ENCODE measurements around the gene UROD.
"Not testable (repeated sequence)": the region's sequence is repeated elsewhere in the genome, so short reads cannot be mapped to it uniquely, and the experiment has no call there.

The UROD gene

DNA sequence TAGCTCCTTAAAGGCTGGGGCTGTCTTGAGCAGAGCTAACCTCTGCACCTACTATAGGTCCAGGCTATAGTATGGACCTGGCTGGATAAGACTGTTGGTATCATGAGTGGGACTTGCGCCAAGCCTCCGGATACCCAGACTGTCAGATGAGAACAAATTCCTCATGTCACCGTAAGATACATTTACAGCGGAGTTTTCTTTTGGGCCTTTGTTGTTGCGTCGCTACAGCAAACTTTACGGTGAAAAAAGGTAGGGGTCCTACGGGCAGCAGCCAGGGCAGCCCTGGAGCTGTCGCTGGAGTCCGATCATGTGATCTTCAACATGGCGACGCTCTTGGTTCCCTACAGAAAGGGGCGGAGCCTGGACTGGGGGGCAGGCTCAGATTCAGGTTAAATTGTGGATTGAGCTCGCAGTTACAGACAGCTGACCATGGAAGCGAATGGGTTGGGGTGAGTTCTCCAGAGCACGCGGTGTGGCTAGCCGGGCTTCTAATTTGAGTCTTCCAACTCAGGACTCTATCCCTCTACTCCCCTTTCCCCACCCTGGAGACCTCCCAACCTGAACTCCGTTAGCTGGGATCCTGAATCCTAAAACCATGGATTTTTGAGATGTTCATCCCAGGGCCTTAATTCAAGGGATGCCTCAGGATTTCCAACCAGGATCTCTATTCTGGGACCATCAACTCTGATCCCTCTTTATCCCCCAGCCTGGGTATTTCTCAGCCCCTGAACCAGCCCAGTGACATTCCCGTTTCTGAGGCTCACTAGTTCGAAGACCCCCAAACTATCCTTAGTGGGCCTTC lies at the start of gene UROD:
TSS of gene UROD (plus strand) at position 418 of the 802 bp plus-strand sequence. CDS start at position 430, 12 bp downstream.
- DNase-seq (ENCODE audit: low read depth in 4 of 4, low spot score in 1 of 4): peak; percentile 57 to 93 (median 73)

DNA sequence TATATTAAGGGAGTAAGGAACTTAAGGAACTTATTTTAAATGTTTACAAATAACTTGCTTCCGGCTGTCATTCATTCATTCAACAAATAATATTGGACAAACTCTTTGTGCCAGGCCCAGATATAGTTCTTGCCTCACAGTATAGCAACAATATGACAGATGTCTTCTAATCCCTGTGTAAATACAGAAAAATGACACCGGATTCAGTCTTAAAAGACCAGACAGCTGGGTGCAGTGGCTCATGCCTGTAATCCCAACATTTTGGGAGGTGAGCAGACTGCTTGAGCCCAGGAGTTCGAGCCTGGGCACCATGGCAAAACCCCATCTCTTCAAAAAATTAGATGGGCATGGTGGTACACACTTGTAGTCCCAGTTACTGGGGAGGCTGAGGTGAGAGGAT lies 49.3 kb upstream of the UROD start:
- DNase-seq (ENCODE audit: low read depth in 4 of 4, low spot score in 1 of 4): no peak

DNA sequence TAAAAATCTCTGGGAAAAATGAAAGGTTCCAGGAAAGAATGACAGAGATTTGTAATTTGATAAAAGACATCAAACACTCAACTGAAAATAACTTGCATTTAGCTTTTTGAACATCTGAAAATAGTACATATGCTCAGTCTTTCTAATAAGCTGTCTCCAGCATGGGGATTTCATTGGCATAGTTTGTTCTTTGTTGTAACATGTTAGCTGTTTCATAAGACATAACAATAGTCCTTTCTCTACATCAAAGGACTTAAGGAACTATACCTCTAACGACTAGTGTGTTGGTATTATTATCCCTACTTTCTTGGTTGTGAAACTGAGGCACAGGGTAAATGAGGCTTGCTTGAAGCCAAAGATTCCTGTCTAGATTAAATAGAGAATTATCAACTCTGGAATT lies 47.7 kb upstream of the UROD start:
- DNase-seq (ENCODE audit: low read depth in 4 of 4, low spot score in 1 of 4): no peak

DNA sequence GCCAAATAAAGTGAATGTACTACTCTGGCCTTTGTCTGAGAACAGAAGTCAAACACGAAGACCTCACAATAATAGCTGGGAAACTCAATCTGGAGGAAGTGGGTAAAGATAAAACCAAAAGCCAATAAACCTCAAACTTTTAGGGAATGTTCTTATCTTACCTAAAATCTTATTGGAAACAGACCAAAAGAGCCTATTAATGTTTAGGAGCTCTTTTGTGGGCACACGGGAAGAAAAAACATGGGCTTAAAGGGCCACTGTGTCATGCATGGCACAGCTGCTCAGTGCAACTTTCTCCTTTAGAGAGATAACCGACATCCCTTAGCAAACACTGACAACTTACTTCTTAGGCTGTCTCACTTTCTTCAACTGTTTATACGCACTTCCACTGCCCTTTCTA lies 41.7 kb upstream of the UROD start:
- DNase-seq (ENCODE audit: low read depth in 4 of 4, low spot score in 1 of 4): no peak

DNA sequence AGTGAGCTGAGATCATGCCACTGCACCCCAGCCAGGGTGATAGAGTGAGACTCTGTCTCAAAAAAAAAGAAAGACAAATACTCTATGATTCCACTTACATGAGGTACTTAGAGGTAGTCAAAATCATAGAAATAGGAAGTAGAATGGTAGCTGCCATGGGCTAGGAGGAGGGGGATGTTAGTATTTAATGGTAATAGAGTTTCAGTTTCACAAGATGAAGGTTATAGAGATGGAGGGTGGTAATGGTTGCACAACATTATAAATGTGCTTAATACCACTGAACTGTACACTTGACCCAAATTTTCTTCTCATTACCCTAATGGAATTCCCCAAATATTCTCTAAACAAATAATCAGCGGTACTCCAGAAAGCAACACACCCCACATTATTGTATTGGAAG lies 38.4 kb upstream of the UROD start:
- DNase-seq (ENCODE audit: low read depth in 4 of 4, low spot score in 1 of 4): no peak

DNA sequence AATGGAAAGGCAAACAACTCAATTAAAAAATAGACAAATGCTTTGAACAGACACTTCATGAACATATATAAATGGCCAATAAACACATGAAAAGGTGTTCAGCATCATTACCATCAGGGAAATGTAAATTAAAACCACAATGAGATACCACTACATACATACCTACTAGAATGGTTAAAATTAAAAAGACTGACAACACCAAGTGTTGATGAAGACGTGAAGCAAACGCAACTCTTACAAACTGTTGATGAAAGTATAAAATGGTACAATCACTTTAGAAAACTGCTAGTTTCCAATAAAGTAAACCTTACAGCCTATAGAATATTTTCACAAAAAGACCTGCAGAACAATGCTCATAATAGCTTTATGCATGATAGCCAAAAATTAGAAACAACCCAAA lies 35.8 kb upstream of the UROD start:
- DNase-seq (ENCODE audit: low read depth in 4 of 4, low spot score in 1 of 4): no peak

DNA sequence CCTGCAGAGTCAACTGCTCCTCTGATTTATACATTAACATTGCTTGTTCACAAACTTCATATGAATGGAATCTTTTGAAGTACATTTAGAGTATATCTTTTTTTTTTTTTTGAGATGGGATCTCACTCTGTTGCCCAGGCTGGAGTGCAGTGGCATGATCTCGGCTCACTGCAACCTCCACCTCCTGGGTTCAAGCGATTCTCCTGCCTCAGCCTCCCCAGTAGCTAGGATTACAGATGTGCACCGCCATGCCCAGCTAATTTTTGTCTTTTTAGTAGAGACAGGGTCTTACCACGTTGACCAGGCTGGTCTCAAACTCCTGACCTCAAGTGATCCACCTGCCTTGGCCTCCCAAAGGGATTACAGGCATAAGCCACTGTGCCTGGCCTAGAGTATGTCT lies 34.7 kb upstream of the UROD start:
- DNase-seq (ENCODE audit: low read depth in 4 of 4, low spot score in 1 of 4): not testable (repeated sequence)

DNA sequence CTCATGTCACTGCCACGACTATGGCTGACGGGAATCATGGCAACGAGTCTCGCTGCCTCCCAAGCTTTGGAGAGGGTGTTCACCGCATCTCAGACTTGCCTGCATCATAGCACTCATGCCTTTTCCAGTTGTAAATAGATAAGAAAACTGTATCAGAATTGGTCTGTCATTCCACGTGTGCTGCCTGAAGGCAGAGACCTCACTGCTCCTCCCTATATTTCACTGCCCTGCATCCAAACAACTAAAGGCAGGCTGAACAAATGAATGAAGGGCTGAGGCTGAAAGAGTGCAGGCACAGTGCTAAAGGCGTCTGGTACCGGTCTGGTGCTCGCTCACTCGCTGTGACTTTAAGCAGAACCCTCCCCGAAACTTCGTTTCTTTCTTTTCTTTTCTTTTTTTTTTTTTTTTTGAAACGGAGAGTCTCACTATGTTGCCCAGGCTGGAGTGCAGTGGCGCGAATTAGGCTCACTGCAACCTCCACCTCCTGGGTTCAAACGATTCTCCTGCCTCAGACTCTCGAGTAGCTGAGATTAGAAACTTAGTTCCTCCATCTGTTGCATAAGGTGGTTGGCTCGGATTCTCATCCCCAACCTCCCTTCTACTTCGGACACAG lies 26.2 kb upstream of the UROD start:
- no peak for DNase-seq (ENCODE audit: low read depth in 4 of 4, low spot score in 1 of 4)

DNA sequence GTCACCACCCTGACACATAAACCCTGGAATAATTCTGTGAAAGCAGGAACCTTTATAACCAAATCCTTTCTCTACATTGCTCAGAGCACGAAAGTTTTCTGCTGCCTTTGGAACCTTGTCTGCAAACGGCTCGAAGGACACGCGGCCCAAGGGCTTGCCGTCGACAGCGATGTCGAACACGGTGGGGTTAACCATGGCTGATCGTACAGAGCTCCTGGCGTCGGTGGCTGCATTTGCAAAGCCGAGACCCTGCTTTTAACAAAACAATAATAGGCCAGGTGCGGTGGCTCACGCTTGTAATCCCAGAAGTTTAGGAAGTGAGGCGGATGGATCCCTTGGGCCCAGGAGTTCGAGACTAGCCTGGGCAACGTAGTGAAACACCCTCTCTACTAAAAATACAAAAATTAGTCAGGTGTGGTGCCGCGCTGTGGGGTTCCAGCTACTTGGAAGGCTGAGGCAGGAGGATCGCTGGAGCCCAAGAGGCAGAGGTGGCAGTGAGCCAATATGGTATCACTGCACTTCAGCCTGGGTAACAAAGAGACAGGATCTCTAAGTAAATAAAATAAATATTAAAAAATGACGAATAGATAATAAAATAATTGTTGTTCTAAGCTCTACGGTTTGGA lies 23.4 kb upstream of the UROD start:
- no peak for DNase-seq (ENCODE audit: low read depth in 4 of 4, low spot score in 1 of 4)

DNA sequence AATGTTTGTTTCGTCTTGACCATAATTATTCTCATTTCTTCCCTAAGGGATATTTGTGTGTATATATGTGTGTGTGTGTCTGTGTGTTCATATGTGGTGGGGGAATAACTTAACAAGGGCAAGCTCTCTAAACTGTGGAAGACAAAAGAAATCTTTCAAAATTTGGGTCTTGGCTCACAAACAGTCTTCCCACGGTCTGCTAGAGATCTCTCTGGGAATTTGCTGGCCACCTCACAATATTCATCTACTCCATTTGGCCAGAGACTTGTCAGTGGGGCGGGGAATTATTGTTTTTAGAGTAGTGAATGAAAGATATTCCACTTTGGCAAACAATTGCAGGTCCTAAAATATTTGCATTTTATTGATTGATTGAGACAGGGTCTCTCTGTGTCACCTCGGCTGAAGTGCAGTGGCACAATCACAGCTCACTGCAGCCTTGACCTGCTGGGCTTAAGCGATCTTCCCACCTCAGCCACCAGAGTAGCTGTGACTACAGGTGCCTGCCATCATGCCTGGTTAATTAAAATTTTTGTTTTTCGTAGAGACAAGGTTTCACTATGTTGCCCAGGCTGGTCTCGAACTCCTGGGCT lies 17.6 kb upstream of the UROD start:
- DNase-seq (ENCODE audit: low read depth in 4 of 4, low spot score in 1 of 4): no peak

DNA sequence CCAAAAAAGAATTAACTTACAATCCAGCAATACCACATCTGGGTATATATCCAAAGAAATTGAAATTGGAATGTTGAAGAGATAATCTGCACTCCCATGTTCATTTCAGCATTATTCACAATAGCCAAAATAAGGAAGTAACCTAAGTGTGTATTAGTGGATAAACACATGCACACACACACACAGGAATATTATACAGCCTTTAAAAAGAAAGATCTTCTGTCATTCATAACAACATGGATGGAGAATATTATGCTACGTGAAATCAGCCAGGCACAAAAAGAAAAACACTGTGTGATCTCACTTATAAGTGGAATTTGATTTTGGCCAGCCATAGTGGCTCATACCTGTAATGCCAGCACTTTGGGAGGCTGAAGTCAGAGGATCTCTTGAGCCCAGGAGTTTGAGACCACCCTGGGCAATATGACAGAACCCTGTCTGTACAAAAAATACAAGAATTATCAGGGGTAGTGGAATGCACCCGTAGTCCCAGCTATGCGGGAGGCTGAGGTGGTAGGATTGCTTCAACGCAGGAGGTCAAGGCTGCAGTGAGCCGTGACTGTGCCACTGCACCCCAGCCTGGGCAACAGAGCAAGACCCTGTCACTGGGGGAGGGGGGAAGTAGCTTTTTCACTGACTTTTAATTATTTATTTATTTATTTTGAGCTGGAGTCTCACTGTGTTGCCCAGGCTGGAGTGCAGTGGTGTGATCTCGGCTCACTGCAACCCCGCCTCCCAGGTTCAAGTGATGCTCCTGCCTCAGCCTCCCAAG lies 16.4 kb upstream of the UROD start:
- no peak for DNase-seq (ENCODE audit: low read depth in 4 of 4, low spot score in 1 of 4)

DNA sequence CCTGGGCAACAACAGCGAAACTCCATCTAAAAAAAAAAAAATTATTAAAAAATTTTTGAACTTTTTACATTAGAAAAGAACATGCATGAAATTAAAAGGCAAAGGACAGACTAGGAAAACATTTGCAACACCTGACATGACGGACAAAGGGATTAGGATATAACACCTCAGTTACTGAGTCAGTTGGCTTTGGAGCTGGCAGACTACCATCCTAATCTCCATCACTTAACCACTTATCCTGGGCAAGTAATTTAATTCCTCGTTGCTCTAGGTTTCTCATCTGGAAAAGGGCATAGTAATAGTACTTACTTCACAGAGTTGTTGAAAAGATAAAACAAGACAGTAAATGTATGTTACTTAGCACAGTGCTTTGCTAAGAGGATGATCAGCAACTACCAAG lies 12.8 kb upstream of the UROD start:
- no peak for DNase-seq (ENCODE audit: low read depth in 4 of 4, low spot score in 1 of 4)

DNA sequence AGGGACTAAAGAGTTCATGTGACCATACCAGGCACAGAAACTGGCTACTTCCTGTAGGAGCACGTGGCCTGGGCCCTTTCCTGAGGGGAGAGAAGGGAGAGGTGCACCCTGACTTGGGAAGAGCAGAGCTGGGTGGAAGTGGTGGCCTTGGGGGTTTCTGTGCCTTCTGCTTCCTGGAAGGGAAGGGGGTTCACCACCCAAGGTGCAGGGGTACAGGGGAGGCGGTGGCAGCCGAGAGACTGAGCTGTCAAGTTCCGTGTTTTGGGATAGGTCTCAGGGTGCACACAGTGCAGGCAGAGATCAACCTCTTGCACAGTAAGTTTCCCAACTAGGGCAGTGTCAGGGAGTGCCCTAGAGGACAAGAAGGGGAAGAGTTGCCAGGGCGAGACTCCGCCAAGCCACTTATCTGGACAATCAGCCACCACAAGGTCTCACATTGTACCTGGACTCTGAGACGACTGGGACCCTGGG lies 11.0 kb upstream of the UROD start:
- no peak for DNase-seq (ENCODE audit: low read depth in 4 of 4, low spot score in 1 of 4)

DNA sequence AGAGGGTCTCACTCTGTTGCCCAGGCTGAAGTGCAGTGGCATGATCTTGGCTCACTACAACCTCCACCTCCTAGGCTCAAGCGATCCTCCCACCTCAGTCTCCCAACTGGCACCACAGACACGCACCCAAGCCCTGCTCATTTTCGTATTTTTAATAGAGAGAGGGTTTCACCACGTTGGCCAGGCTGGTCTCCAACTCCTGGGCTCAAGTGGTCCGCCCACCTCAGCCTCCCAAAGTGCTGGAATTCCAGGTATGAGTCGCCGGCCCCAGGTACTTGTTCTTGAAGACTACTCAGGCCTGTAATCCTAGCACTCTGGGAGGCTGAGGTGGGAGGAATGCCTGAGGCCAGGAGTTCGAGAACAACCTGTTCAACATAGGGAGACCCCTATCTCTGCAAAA lies 10.5 kb upstream of the UROD start:
- not testable (repeated sequence) for DNase-seq (ENCODE audit: low read depth in 4 of 4, low spot score in 1 of 4)

DNA sequence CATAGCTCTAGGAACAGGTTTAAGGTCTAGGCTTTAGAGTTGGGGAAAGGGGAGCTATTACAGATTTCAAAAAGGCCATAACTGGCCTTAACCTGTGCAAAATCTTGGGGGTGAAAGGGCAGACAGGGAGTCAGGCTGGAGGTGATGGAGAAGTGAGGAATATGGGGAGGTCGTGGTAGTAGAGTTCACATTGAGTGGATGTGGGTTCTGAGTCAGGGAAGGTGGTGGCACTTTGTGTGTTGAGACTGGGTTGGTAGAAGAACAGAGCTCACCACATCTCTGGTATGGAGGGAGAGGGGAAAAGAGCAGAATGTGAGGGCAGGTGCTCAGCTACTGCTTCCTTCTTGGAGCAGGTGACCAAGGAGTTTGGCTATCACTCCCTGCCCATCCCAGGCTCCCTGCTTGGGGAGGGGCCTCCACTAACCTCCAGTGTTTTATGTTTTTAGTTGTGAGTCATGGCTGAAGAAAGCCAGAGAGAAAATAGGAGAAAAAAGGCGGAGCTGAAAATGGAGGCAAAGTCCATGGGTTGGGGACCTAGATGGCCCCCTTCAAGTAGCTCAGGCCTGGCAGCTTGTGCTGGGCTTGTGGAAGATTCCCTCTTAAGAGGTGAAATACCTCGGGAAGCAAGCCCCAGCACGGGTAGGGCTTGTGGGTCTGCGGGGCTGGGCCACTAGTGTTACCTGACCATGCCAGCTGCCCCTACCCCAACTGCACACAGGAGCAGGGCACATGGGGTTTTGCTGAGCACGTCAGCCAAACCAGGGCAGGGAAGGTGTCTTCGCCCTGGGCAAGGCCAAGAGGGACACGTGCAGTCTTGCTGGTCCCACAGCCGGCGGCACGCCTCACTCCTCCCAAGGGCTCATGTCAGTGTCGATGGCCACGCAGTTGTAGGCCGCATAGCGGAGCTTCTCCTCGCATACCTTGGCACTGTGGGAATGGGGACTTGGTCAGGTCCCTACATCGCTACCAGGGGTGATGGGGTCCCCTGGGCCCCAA lies 9.1 kb upstream of the UROD start:
- DNase-seq (ENCODE audit: low read depth in 4 of 4, low spot score in 1 of 4): no peak

DNA sequence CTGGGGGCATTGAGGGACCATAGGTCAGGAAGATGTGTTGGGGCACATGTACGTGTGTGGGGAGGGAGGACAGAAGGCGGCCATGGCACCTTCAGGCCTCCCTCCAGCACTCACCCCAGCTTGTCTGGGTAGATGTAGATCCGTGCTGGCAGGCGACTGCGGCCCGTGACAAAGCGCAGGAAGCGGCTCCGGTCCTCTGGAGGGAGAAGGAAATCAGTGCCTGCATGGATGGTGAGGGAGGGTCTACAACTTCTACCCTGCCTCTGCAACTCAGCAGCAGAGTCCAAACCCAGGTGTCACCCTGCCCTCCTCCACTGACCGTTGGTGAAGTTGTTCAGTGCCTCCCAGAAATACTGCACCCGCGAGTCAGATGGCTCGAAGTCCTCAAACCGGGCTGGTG lies 8.3 kb upstream of the UROD start:
- DNase-seq (ENCODE audit: low read depth in 4 of 4, low spot score in 1 of 4): no peak

DNA sequence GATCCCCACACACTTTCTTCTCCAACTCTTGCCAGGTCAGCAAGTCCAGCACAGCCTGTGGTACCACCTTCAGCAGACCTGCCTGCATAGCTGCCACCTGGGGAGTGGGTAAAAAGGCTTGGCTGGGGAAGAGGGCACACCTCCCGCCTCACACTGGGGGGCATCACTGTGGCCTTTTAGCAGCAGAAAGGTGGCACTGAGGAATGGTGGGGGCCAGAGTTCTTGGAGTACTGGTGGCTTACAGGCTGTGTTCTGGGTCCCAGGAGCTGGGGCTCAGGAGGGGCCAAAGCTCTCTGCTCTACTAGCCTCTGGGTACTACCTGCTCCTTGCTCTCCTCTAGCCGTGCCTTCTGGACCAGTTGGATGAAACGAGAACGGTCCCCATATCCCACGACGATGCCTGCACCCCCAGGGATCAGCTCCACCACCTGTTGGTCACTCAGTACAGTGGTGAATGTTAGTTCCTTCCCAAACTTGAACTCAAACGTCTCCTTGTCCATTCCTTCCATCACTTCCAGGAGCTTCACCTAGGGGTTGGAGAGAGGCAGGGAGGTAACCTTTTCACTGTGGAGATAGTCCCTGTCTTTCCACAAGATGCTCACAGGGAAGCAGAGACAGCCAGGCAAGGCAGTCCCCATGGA lies 7.7 kb upstream of the UROD start:
- DNase-seq (ENCODE audit: low read depth in 4 of 4, low spot score in 1 of 4): no peak

DNA sequence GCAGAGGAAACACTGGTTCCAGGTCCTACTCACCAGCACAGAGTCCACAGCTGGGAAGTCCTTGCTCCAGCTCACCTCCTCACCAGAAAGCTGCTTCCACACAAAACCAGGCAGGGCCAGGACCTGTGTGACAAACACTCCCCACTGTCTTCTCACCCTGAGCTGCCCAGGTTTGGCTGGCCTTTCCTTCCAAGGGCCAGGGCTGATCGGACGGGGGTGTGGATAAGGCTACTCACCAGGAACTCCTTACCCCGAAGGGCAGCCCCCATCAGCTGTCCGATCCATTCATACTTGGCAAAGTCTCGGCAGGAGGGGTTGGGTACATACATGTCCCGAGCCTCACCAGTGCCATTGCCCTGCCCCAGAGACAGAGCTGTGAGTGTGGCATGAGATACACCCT lies 6.3 kb upstream of the UROD start:
- DNase-seq (ENCODE audit: low read depth in 4 of 4, low spot score in 1 of 4): no peak

DNA sequence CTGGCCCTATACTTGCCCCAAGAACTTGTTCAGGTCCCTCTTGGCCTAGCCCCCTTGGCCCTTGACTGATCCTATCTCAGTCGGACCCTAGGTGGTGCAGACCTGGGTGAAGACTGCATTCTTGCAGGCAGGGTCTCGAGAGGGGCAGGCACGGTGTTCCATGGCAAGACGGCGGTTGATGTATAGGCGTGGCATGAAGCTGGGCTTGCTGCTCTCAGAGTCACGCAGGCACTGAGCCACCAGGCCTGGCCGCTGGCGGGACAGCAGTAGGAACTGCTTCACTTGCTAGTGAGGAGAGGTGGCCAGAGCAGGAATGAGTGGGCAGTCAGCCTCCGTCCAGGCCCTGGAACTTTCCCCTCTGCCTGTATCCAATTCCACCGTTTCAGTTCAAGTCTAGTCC lies 4.7 kb upstream of the UROD start:
- no peak for DNase-seq (ENCODE audit: low read depth in 4 of 4, low spot score in 1 of 4)

DNA sequence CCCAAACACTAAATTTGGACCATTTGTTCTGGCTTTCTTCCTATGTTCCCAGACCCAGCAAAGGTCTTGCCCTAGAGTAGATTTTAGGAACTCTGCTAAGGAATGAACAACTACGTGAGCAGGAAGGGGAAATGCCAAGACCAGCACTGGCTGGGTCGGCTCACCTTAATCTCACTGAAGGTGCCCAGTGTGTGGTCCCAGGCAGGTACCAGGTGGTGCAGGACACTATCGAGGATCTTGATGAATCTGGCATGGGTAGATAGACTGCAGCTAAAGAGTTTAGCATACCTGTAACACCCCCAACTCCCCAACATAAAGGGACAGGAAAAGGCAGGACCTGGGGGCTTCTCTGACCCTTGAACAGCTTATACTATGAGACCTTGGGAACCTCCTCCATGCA lies 4.0 kb upstream of the UROD start:
- DNase-seq (ENCODE audit: low read depth in 4 of 4, low spot score in 1 of 4): no peak

All from stimulated activated CD4-positive, alpha-beta T cell treated with anti-CD3 and anti-CD28 coated beads, Interleukin-1b, Interleukin-23, amount 100 ng/mL, for 24 hours (primary cell).